ENCODE data around the gene OPCML.

- TF ChIP-seq, protein P1, sequence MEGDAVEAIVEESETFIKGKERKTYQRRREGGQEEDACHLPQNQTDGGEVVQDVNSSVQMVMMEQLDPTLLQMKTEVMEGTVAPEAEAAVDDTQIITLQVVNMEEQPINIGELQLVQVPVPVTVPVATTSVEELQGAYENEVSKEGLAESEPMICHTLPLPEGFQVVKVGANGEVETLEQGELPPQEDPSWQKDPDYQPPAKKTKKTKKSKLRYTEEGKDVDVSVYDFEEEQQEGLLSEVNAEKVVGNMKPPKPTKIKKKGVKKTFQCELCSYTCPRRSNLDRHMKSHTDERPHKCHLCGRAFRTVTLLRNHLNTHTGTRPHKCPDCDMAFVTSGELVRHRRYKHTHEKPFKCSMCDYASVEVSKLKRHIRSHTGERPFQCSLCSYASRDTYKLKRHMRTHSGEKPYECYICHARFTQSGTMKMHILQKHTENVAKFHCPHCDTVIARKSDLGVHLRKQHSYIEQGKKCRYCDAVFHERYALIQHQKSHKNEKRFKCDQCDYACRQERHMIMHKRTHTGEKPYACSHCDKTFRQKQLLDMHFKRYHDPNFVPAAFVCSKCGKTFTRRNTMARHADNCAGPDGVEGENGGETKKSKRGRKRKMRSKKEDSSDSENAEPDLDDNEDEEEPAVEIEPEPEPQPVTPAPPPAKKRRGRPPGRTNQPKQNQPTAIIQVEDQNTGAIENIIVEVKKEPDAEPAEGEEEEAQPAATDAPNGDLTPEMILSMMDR (conservative IDR thresholded peaks at IDR 0.05; ENCODE audit: low read length): no peak
- no peak for TF ChIP-seq EZH2phosphoT487 (IDR thresholded peaks at IDR 0.05; ENCODE audit: borderline replicate concordance)
These were observed 649.1 kb downstream of the OPCML start for GRCh38 chr11:132883241-132883640.
